Breast epithelium (tissue), 4 donors: ENCODE data around the gene ABCC4. TPM values are rescaled to one million over a fixed set of nuclear protein-coding genes. Genes with fewer than 3 reads are reported as not detected.
"Not testable (repeated sequence)": the region's sequence is repeated elsewhere in the genome, so short reads cannot be mapped to it uniquely, and the experiment has no call there.

Source experiments
- DNase-seq, 2 donors: peaks; one replicate each; pipeline ENCODE4 v3.0.0-alpha.2; 2019; ENCODE audit warnings: low spot score in 2 of 2
- H3K27ac ChIP-seq, 2 donors: fragments of 200-600 bp; sonication (generic) in 1 of 2; one replicate each; pipeline ENCODE4 v1.5.1; 2016 to 2019; ENCODE audit warnings: mild to moderate bottlenecking in 1 of 2
- H3K27me3 ChIP-seq, 2 donors: fragments of 200-600 bp; sonication (generic) in 1 of 2; one replicate each; pipeline versions ENCODE4 v1.5.1 to v1.6.0; 2017 to 2019; ENCODE audit warnings: control low read depth in 1 of 2, mild to moderate bottlenecking in 1 of 2
- H3K36me3 ChIP-seq: fragments of 200-600 bp; one replicate; pipeline ENCODE4 v1.5.1; 2019
- H3K4me1 ChIP-seq, 2 donors: fragments of 200-600 bp; sonication (generic); one replicate each; pipeline ENCODE4 v1.5.1; 2016 to 2019; ENCODE audit warnings: control low read depth in 1 of 2
- H3K4me3 ChIP-seq, 3 donors: fragments of 200-600 bp; sonication (generic); 1 replicate in 2 of 3; 2 replicates in 1 of 3; pipeline ENCODE4 v1.5.1; 2016 to 2019; ENCODE audit warnings: mild to moderate bottlenecking in 3 of 3, moderate library complexity in 2 of 3
- H3K9me3 ChIP-seq, 2 donors: fragments of 200-600 bp; sonication (generic) in 1 of 2; one replicate each; pipeline ENCODE4 v1.5.1; 2016 to 2019; ENCODE audit warnings: control low read depth in 1 of 2
- CTCF ChIP-seq, 3 donors: fragments of 450-650 bp; IDR thresholded peaks; one replicate each; pipeline ENCODE4 v1.5.1; 2016 to 2017; ENCODE audit warnings: antibody characterized with exemption in 3 of 3, mild to moderate bottlenecking in 3 of 3, moderate library complexity in 3 of 3
- POLR2A ChIP-seq: fragments of 450-650 bp; IDR thresholded peaks from one replicate; pipeline ENCODE4 v1.6.1; 2016; ENCODE audit warnings: antibody characterized with exemption, mild to moderate bottlenecking, moderate library complexity
- POLR2AphosphoS5 ChIP-seq, 3 donors: sonication (generic); formaldehyde crosslinking; IDR thresholded peaks; one replicate each; pipeline ENCODE4 v1.6.1; 2017; ENCODE audit warnings: antibody characterized with exemption in 3 of 3
- intact Hi-C: fragments of 100-400 bp; cut with DNase I; formaldehyde crosslinking; loops from one replicate; pipeline ENCODE4 v1.15.1; 2023; ENCODE audit warnings: low total_unique reads
- total RNA-seq, 3 donors: library from RNA; depleted of rRNA; stranded (reverse); fragments of >200 nt; gene quantifications; one replicate each; pipeline ENCODE4 v1.1.0, GENCODE V29; 2016

Gene ABCC4
- total RNA-seq, 3 donors from 2014 or later = 4.1 to 6.2 (median 4.5) TPM

- H3K4me1 ChIP-seq = no peaks in the 10 kb centered on the region
- no peak for TF ChIP-seq POLR2A
- TF ChIP-seq CTCF (IDR thresholded peaks at IDR 0.05) = no peak
- no peaks in the 10 kb centered on the region for H3K36me3 ChIP-seq
- no peaks in the 10 kb centered on the region for H3K27me3 ChIP-seq
- DNase-seq = no peak
- intact Hi-C loops = no loop called here
- no peak overlapping the region for H3K4me3 ChIP-seq
- H3K9me3 ChIP-seq = no peaks in the 10 kb centered on the region
- H3K27ac ChIP-seq = no peak overlapping the region
These were observed 133.1 kb downstream of the ABCC4 start for GRCh38 chr13:95168191-95168590.

- intact Hi-C loops, H3K27me3 ChIP-seq, H3K36me3 ChIP-seq, DNase-seq, H3K4me3 ChIP-seq, H3K9me3 ChIP-seq, H3K4me1 ChIP-seq, H3K27ac ChIP-seq: not testable (repeated sequence)
These were observed 134.2 kb downstream of the ABCC4 start for GRCh38 chr13:95167003-95167402.

GRCh38 chr13:95164830-95165229 lies 136.4 kb downstream of the ABCC4 start:
- Histone ChIP-seq H3K4me3 (no peak overlapping the region), H3K4me1 (no peaks in the 10 kb centered on the region), H3K36me3 (no peaks in the 10 kb centered on the region), H3K9me3 (no peaks in the 10 kb centered on the region), H3K27ac (no peak overlapping the region), H3K27me3 (no peaks in the 10 kb centered on the region)
- no peak for DNase-seq
- intact Hi-C loops = no loop called here
- TF ChIP-seq POLR2AphosphoS5 (IDR thresholded peaks at IDR 0.05) (no peak), POLR2A (no peak), CTCF (IDR thresholded peaks at IDR 0.05) (no peak)

- Histone ChIP-seq H3K9me3 (no peaks in the 10 kb centered on the region), H3K27me3 (no peaks in the 10 kb centered on the region), H3K4me1 (no peaks in the 10 kb centered on the region), H3K4me3 (no peak overlapping the region), H3K27ac (no peak overlapping the region), H3K36me3 (no peaks in the 10 kb centered on the region)
- intact Hi-C loops = no loop called here
- DNase-seq = no peak
- TF ChIP-seq POLR2AphosphoS5 (IDR thresholded peaks at IDR 0.05) (no peak), CTCF (IDR thresholded peaks at IDR 0.05) (no peak), POLR2A (no peak)
These were observed 140.9 kb downstream of the ABCC4 start for GRCh38 chr13:95160112-95160906.

GRCh38 chr13:95159458-95159857 lies 141.8 kb downstream of the ABCC4 start:
- TF ChIP-seq CTCF (IDR thresholded peaks at IDR 0.05) (no peak), POLR2AphosphoS5 (IDR thresholded peaks at IDR 0.05) (no peak), POLR2A (no peak)
- no peaks in the 10 kb centered on the region for H3K9me3 ChIP-seq
- no peaks in the 10 kb centered on the region for H3K27me3 ChIP-seq
- no peak overlapping the region for H3K27ac ChIP-seq
- H3K36me3 ChIP-seq = no peaks in the 10 kb centered on the region
- H3K4me1 ChIP-seq = no peaks in the 10 kb centered on the region
- DNase-seq = no peak
- no peak overlapping the region for H3K4me3 ChIP-seq
- intact Hi-C loops = no loop called here
